Measurements from ENCODE around the gene MOV10L1. TPM values are rescaled to one million over a fixed set of nuclear protein-coding genes. Genes with fewer than 3 reads are reported as not detected.
A peak's percentile ranks its signal among the peaks of the same experiment; 100 is the strongest.

The MOV10L1 gene
- total and polyA plus RNA-seq, 5 donors from 2014 or later = not detected

- H3K9me3 Mint-ChIP-seq = no peaks in the 10 kb centered on the region
- no peaks in the 10 kb centered on the region for H3K27me3 ChIP-seq (ENCODE audit: control insufficient read depth, insufficient read depth, low read length)
- peaks cover 8% of the 10 kb centered on the region for H3K4me1 ChIP-seq (ENCODE audit: control insufficient read depth, insufficient read depth, low read length, poor library complexity, severe bottlenecking)
- DNase-seq (no peak), ATAC-seq (ENCODE audit: low read depth in 2 of 2) (no peak)
- peak overlapping the region in 1 of 4 donors; percentile 35 for H3K4me3 Mint-ChIP-seq
- peaks cover 22% of the 10 kb centered on the region for H3K36me3 Mint-ChIP-seq
- H3K27me3 Mint-ChIP-seq = no peaks in the 10 kb centered on the region
- H3K4me3 ChIP-seq (ENCODE audit: low read depth, low read length) = no peak overlapping the region
- H3K27ac Mint-ChIP-seq = no peak overlapping the region
- no peak overlapping the region for H3K27ac ChIP-seq (ENCODE audit: insufficient read depth, low read length, poor library complexity, severe bottlenecking)
- H3K4me1 Mint-ChIP-seq = peaks cover 12 to 27% (median 19%) of the 10 kb centered on the region in 4 donors
- peaks cover 50% of the 10 kb centered on the region for H3K36me3 ChIP-seq (ENCODE audit: control insufficient read depth, insufficient read depth, low read length)
- no peaks in the 10 kb centered on the region for H3K9me3 ChIP-seq (ENCODE audit: control insufficient read depth in 2 of 2, low read length in 2 of 2)
Observed at GRCh38 chr22:50210378-50211139, 120.8 kb downstream of the MOV10L1 start.

GRCh38 chr22:50211147-50211546, 121.3 kb downstream of the MOV10L1 start:
- Mint-ChIP-seq H3K4me1 (peaks cover 12 to 27% (median 19%) of the 10 kb centered on the region in 4 donors), H3K27me3 (no peaks in the 10 kb centered on the region), H3K27ac (no peak overlapping the region), H3K4me3 (peak overlapping the region in 1 of 4 donors; percentile 35), H3K9me3 (no peaks in the 10 kb centered on the region), H3K36me3 (peaks cover 28% of the 10 kb centered on the region)
- Histone ChIP-seq H3K36me3 (ENCODE audit: control insufficient read depth, insufficient read depth, low read length) (peaks cover 56% of the 10 kb centered on the region), H3K4me3 (ENCODE audit: low read depth, low read length) (no peak overlapping the region), H3K9me3 (ENCODE audit: control insufficient read depth in 2 of 2, low read length in 2 of 2) (no peaks in the 10 kb centered on the region), H3K27ac (ENCODE audit: insufficient read depth, low read length, poor library complexity, severe bottlenecking) (no peak overlapping the region), H3K4me1 (ENCODE audit: control insufficient read depth, insufficient read depth, low read length, poor library complexity, severe bottlenecking) (peaks cover 8% of the 10 kb centered on the region), H3K27me3 (ENCODE audit: control insufficient read depth, insufficient read depth, low read length) (no peaks in the 10 kb centered on the region)
- ATAC-seq (ENCODE audit: low read depth in 2 of 2) (no peak), DNase-seq (no peak)

Other genes with a start within 250 kb of the MOV10L1 start
- 17.1 TPM for gene ZBED4, start 236.2 kb upstream of the MOV10L1 start, total RNA-seq
- gene ZBED4, start 236.2 kb upstream of the MOV10L1 start, polyA plus RNA-seq = 1 to 10 TPM; 6.1 to 7.4 (median 6.9) TPM
- 18.1 TPM for gene ALG12, start 171.6 kb upstream of the MOV10L1 start, total RNA-seq
- gene ALG12, start 171.6 kb upstream of the MOV10L1 start, polyA plus RNA-seq = 10 to 100 TPM; 12.6 to 16.9 (median 15.0) TPM
- 37.8 TPM for gene CRELD2, start 171.4 kb upstream of the MOV10L1 start, total RNA-seq
- gene CRELD2, start 171.4 kb upstream of the MOV10L1 start, polyA plus RNA-seq = 10 to 100 TPM; 22.4 to 38.2 (median 31.8) TPM
- 294 TPM for gene PIM3, start 129.2 kb upstream of the MOV10L1 start, total RNA-seq
- gene PIM3, start 129.2 kb upstream of the MOV10L1 start, polyA plus RNA-seq = 10 to 100 TPM; 34.0 to 47.1 (median 40.3) TPM
- 0.57 TPM for gene IL17REL, start 77.2 kb upstream of the MOV10L1 start, total RNA-seq
- gene IL17REL, start 77.2 kb upstream of the MOV10L1 start, polyA plus RNA-seq = under 1 TPM in 1 of 4 donors, not detected in 3; 0.07 TPM
- gene TTLL8, start 31.7 kb upstream of the MOV10L1 start, total RNA-seq = not detected
- gene TTLL8, start 31.7 kb upstream of the MOV10L1 start, polyA plus RNA-seq = not detected
- gene MLC1, start 4.6 kb upstream of the MOV10L1 start, total RNA-seq = 1.1 TPM
- under 1 TPM in 3 of 4 donors, not detected in 1; 0.20 to 0.87 (median 0.28) TPM for gene MLC1, start 4.6 kb upstream of the MOV10L1 start, polyA plus RNA-seq
- gene PANX2, start 80.7 kb downstream of the MOV10L1 start, total RNA-seq = not detected
- not detected for gene PANX2, start 80.7 kb downstream of the MOV10L1 start, polyA plus RNA-seq
- 115 TPM for gene TRABD, start 95.9 kb downstream of the MOV10L1 start, total RNA-seq
- gene TRABD, start 95.9 kb downstream of the MOV10L1 start, polyA plus RNA-seq = 10 to 100 TPM; 33.0 to 47.6 (median 38.5) TPM
- gene SELENOO, start 111.0 kb downstream of the MOV10L1 start, total RNA-seq = 31.9 TPM
- gene SELENOO, start 111.0 kb downstream of the MOV10L1 start, polyA plus RNA-seq = 1 to 10 TPM; 1.8 to 6.5 (median 3.3) TPM
- 132 TPM for gene TUBGCP6, start 155.0 kb downstream of the MOV10L1 start, total RNA-seq
- gene TUBGCP6, start 155.0 kb downstream of the MOV10L1 start, polyA plus RNA-seq = 10 to 100 TPM; 14.0 to 16.3 (median 14.2) TPM
- gene HDAC10, start 161.3 kb downstream of the MOV10L1 start, total RNA-seq = 125 TPM
- 10 to 100 TPM in 1 of 4 donors, 1 to 10 TPM in 3; 6.0 to 12.5 (median 7.3) TPM for gene HDAC10, start 161.3 kb downstream of the MOV10L1 start, polyA plus RNA-seq
- gene MAPK12, start 171.7 kb downstream of the MOV10L1 start, total RNA-seq = 2.0 TPM
- under 1 TPM in 2 of 4 donors, not detected in 2; 0.03 to 0.05 TPM for gene MAPK12, start 171.7 kb downstream of the MOV10L1 start, polyA plus RNA-seq
- 9.3 TPM for gene MAPK11, start 180.4 kb downstream of the MOV10L1 start, total RNA-seq
- under 1 TPM; 0.10 to 0.52 (median 0.21) TPM for gene MAPK11, start 180.4 kb downstream of the MOV10L1 start, polyA plus RNA-seq
- gene PLXNB2, start 217.6 kb downstream of the MOV10L1 start, total RNA-seq = 3.7 TPM
- gene PLXNB2, start 217.6 kb downstream of the MOV10L1 start, polyA plus RNA-seq = under 1 TPM in 3 of 4 donors, not detected in 1; 0.36 to 0.67 (median 0.42) TPM
- 2.1 TPM for gene DENND6B, start 237.0 kb downstream of the MOV10L1 start, total RNA-seq
- under 1 TPM; 0.48 to 0.69 (median 0.53) TPM for gene DENND6B, start 237.0 kb downstream of the MOV10L1 start, polyA plus RNA-seq